GM19463 (cell line): ENCODE data around the gene PSPN.

Experiments used
- ATAC-seq: cut with Tn5 transposase; IDR thresholded peaks from one replicate; pipeline ENCODE4 v1.9.1; 2021; ENCODE audit warnings: mild to moderate bottlenecking, moderate library complexity; ENCODE audit not compliant: unreplicated experiment

Gene PSPN

GRCh38 chr19:6334490-6335285, 41.0 kb downstream of the PSPN start:
- no peak for ATAC-seq

GRCh38 chr19:6333439-6333838, 42.3 kb downstream of the PSPN start, which contains the start of gene ACER1:
Gene ACER1 (minus strand): TSS chr19:6333612. CDS start chr19:6333551, 61 bp downstream.
- ATAC-seq = no peak

GRCh38 chr19:6326815-6327214, 48.9 kb downstream of the PSPN start:
- no peak for ATAC-seq

- no peak for ATAC-seq
Observed at GRCh38 chr19:6325614-6326013, 50.1 kb downstream of the PSPN start.
